Mucosa of rectum (tissue), 2 donors: ENCODE measurements around the gene PATE4.
"Not testable (repeated sequence)": the region's sequence is repeated elsewhere in the genome, so short reads cannot be mapped to it uniquely, and the experiment has no call there.

Source experiments
- H3K27ac ChIP-seq, 2 donors: one replicate each; pipeline ENCODE4 v1.7.0; 2013; ENCODE audit warnings: inconsistent platforms in 2 of 2, low read depth in 2 of 2, low read length in 2 of 2
- H3K27me3 ChIP-seq, 2 donors: one replicate each; pipeline ENCODE4 v1.7.0; 2013; ENCODE audit warnings: low read length in 2 of 2; ENCODE audit not compliant: control insufficient read depth in 2 of 2, insufficient read depth in 2 of 2
- H3K36me3 ChIP-seq, 2 donors: one replicate each; pipeline ENCODE4 v1.7.0; 2013; ENCODE audit warnings: low read length in 2 of 2; ENCODE audit not compliant: control insufficient read depth in 2 of 2, insufficient read depth in 2 of 2
- H3K4me1 ChIP-seq, 2 donors: one replicate each; pipeline ENCODE4 v1.7.0; 2013; ENCODE audit warnings: low read length in 2 of 2, mild to moderate bottlenecking in 1 of 2; ENCODE audit not compliant: control insufficient read depth in 2 of 2, insufficient read depth in 2 of 2
- H3K4me3 ChIP-seq, 2 donors: one replicate each; pipeline ENCODE4 v1.7.0; 2013; ENCODE audit warnings: low read length in 2 of 2
- H3K9ac ChIP-seq, 2 donors: one replicate each; pipeline ENCODE4 v1.7.0; 2013; ENCODE audit warnings: low read length in 2 of 2, low read depth in 1 of 2, mild to moderate bottlenecking in 1 of 2
- H3K9me3 ChIP-seq, 2 donors: one replicate each; pipeline ENCODE4 v1.7.0; 2013; ENCODE audit warnings: low read length in 2 of 2; ENCODE audit not compliant: control insufficient read depth in 2 of 2
- donor health status: healthy.
- donor health status: Normal muscosa, but diverticular disease.

The PATE4 gene

DNA sequence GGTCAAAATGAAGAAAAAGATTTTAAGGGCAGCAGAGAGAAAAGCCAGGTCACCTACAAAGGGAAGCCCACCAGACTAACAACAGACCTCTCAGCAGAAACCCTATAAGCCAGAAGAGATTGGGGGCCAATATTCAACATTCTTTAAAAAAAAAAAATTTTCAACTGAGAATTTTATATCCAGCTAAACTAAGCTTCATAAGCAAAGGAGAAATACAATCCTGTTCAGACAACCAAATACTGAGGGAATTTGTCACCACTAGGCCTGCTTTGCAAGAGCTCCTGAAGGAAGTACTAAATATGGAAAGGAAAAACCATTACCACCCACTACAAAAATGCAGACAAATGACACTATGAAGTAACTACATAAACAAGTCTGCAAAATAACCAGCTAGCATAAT is 13.1 kb downstream of the PATE4 start:
- Histone ChIP-seq H3K9ac (no peak overlapping the region), H3K27ac (no peak overlapping the region), H3K4me1 (no peaks in the 10 kb centered on the region), H3K27me3 (no peaks in the 10 kb centered on the region), H3K36me3 (no peaks in the 10 kb centered on the region), H3K9me3 (no peaks in the 10 kb centered on the region), H3K4me3 (no peak overlapping the region)

- not testable (repeated sequence) for H3K9ac ChIP-seq, H3K9me3 ChIP-seq, H3K27me3 ChIP-seq, H3K27ac ChIP-seq, H3K36me3 ChIP-seq, H3K4me3 ChIP-seq, H3K4me1 ChIP-seq
Measured at GRCh38 chr11:125857670-125858069, 24.6 kb downstream of the PATE4 start.

DNA sequence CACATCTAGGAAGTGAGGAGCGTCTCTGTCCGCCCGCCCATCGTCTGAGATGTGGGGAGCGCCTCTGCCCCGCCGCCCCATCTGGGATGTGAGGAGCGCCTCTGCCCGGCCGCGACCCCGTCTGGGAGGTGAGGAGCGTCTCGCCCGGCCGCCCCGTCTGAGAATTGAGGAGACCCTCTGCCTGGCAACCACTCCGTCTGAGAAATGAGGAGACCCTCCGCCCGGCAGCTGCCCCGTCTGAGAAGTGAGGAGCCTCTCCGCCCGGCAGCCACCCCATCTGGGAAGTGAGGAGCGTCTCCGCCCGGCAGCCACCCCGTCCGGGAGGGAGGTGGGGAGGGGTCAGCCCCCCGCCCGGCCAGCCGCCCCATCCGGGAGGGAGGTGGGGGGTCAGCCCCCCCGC is 29.7 kb downstream of the PATE4 start:
- not testable (repeated sequence) for H3K27ac ChIP-seq, H3K4me1 ChIP-seq

GRCh38 chr11:125865354-125865753 is 32.2 kb downstream of the PATE4 start:
- H3K27me3 ChIP-seq, H3K27ac ChIP-seq, H3K4me1 ChIP-seq: not testable (repeated sequence)

More for the DNA sequence above, 29.7 kb downstream of the PATE4 start:
- not testable (repeated sequence) for H3K9me3 ChIP-seq, H3K36me3 ChIP-seq, H3K27me3 ChIP-seq, H3K4me3 ChIP-seq, H3K9ac ChIP-seq

GRCh38 chr11:125869521-125869920 is 36.4 kb downstream of the PATE4 start:
- Histone ChIP-seq H3K36me3 (no peaks in the 10 kb centered on the region), H3K9me3 (no peaks in the 10 kb centered on the region), H3K9ac (no peak overlapping the region), H3K27me3 (no peaks in the 10 kb centered on the region), H3K27ac (no peak overlapping the region), H3K4me3 (no peak overlapping the region), H3K4me1 (no peaks in the 10 kb centered on the region)

More at GRCh38 chr11:125865354-125865753, 32.2 kb downstream of the PATE4 start:
- not testable (repeated sequence) for H3K9ac ChIP-seq, H3K4me3 ChIP-seq, H3K36me3 ChIP-seq, H3K9me3 ChIP-seq

GRCh38 chr11:125871391-125872137 is 38.4 kb downstream of the PATE4 start:
- H3K4me3 ChIP-seq, result no peak overlapping the region
- no peaks in the 10 kb centered on the region for H3K4me1 ChIP-seq
- no peak overlapping the region for H3K9ac ChIP-seq
- H3K27ac ChIP-seq, result no peak overlapping the region
- H3K27me3 ChIP-seq, result no peaks in the 10 kb centered on the region
- no peaks in the 10 kb centered on the region for H3K9me3 ChIP-seq
- no peaks in the 10 kb centered on the region for H3K36me3 ChIP-seq

DNA sequence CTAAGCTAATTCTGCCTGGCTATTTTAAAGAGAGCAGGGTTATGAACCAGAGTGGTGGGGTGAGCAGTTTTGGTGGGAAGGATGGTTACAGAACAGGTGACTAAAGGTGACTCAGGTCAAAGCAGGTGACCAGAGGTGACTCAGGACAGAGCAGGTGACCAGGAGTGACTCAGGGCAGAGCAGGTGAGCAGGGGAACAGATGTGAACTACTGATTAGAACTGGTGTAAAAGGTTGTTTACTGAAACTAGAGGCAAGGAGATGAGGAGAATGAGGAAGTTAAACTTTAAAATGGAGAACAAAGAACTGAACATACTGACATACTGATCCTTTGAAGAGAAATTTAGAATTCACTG is 39.0 kb downstream of the PATE4 start:
- H3K9ac ChIP-seq, result no peak overlapping the region
- H3K4me3 ChIP-seq, result no peak overlapping the region
- H3K27me3 ChIP-seq, result no peaks in the 10 kb centered on the region
- no peaks in the 10 kb centered on the region for H3K4me1 ChIP-seq
- no peak overlapping the region for H3K27ac ChIP-seq
- H3K36me3 ChIP-seq, result no peaks in the 10 kb centered on the region
- no peaks in the 10 kb centered on the region for H3K9me3 ChIP-seq

- Histone ChIP-seq H3K9ac (no peak overlapping the region), H3K27ac (no peak overlapping the region)
Measured at GRCh38 chr11:125873881-125874555, 40.9 kb downstream of the PATE4 start.

DNA sequence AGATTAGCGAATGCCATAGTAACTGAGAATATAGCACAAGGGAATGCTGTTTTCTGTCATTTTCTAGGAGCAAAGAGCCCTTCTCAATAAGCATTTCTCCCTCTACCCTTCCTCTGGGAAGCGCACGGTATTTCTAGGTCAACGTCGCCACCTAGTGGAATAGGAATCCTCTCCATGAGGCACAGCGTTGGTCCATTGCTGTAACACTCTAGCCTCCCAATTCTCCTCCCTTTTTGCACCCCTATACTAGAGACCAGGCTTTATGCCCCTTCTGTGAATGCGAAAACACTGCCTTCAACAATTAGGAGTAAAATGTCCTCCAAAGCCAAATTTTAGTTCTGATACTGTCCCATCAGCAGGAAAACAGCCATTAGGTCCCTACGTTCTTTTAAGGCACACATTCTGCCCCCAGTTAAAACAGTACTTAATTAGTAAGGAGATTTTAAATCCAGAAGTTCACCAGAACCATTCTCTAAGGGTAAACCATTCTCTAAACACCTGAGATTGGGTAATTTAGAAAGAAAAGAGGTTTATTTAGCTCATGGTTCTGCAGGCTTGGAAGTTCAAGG is 41.5 kb downstream of the PATE4 start:
- Histone ChIP-seq H3K9ac (no peak overlapping the region), H3K4me3 (no peak overlapping the region), H3K27me3 (no peaks in the 10 kb centered on the region), H3K9me3 (no peaks in the 10 kb centered on the region), H3K4me1 (no peaks in the 10 kb centered on the region), H3K36me3 (no peaks in the 10 kb centered on the region), H3K27ac (no peak overlapping the region)

More at GRCh38 chr11:125873881-125874555, 40.9 kb downstream of the PATE4 start:
- H3K36me3 ChIP-seq, result no peaks in the 10 kb centered on the region
- H3K4me1 ChIP-seq, result no peaks in the 10 kb centered on the region
- no peaks in the 10 kb centered on the region for H3K27me3 ChIP-seq
- H3K4me3 ChIP-seq, result no peak overlapping the region
- H3K9me3 ChIP-seq, result no peaks in the 10 kb centered on the region

DNA sequence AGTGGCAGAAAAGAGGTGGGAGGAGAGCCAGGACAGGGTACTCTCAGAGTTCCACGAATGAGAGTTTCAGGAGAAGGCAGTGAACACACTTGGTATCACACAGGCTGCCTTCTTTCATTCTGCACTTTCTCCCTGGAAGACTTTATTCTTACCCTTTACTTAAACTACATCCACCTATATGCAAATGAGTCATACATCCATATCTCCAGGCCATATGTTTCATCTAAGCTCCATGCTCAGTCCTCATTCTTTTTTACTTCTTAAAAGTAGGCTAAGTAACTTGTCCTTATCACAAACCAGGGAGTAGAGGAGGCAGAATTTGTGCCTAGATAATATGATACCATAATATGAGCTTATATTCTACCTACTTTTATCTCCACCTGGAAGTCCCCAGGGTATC is 48.2 kb downstream of the PATE4 start:
- no peak overlapping the region for H3K9ac ChIP-seq
- no peaks in the 10 kb centered on the region for H3K36me3 ChIP-seq
- H3K27me3 ChIP-seq, result no peaks in the 10 kb centered on the region
- H3K9me3 ChIP-seq, result no peaks in the 10 kb centered on the region
- H3K27ac ChIP-seq, result no peak overlapping the region
- no peak overlapping the region for H3K4me3 ChIP-seq
- peaks cover 0 to 2% of the 10 kb centered on the region in 2 donors for H3K4me1 ChIP-seq
